SH-SY5Y (cell line): ENCODE data around the gene KLHL8.

Experiments
- GATA2 ChIP-seq: IDR thresholded peaks from 2 replicates; pipeline ENCODE4 v1.6.1; 2011; ENCODE audit warnings: mild to moderate bottlenecking, low read depth, low read length
- GATA3 ChIP-seq: IDR thresholded peaks from 2 replicates; pipeline ENCODE4 v1.6.1; 2011; ENCODE audit warnings: low read depth, mild to moderate bottlenecking, low read length, moderate library complexity

- no peak for TF ChIP-seq GATA2
- no peak for TF ChIP-seq GATA3
Measured at GRCh38 chr4:87153078-87153870, 67.1 kb downstream of the KLHL8 start.
